GM21723 (cell line): Measurements from ENCODE around the gene USP33.
"Not testable (repeated sequence)": the region's sequence is repeated elsewhere in the genome, so short reads cannot be mapped to it uniquely, and the experiment has no call there.

ENCODE experiments used
- ATAC-seq: cut with Tn5 transposase; IDR thresholded peaks from one replicate; pipeline ENCODE4 v1.9.1; 2021; ENCODE audit warnings: mild to moderate bottlenecking, moderate library complexity; ENCODE audit not compliant: unreplicated experiment

USP33 gene

DNA sequence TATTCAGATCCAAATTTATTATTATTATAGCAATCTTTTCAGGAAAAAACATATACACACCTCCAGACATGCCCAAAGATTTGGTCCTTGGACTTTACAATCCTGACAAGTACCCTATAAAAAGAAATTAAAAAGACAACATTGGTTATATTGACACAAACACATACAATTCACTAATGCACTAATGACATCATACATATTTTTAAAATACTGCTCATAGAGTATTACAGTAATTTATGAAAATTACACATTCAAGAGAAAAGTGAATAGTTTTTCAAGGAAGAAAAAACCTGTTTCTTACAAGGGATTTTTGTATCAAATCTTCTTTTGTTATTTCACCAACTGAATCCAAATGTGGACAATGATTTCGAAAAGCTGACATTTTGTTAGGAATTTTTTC is 18.3 kb downstream of the USP33 start:
- ATAC-seq = no peak

DNA sequence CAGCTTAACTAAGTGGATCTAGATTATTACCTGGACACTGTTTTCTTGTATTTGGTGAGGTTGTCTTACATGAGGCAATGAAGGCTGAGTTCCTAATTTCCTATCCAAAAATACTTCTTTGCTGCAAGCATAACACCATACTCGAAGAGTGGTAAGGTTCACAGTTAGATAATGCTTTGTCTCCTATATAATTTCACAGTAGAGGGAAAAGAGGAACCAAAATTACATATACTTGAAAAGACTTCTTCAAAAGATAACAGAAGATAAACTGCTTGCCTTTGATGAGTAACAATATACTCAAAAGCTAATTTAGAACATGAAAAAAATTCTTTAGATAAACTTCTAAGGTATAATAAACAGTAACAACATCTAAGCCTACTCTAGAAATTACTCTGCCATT is 20.4 kb downstream of the USP33 start:
- ATAC-seq = no peak

DNA sequence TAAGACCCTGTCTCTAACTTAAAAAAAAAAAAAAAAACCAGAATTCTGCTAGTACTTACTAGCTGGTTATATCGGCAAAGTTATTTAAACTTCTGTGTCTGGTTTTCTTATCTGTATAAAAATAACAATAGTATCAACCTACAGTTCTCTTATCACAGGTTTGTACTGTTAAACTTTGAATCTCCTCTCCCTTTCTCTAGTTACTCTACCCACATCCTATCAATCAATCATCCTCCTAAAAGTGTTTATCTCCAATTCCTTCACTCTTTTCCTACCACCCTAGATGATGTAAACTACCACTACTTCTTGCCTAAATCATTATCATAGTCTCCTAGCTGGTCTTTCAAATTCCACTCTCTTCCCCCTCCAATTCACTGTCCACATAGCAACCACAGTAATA is 27.6 kb downstream of the USP33 start:
- ATAC-seq = no peak

DNA sequence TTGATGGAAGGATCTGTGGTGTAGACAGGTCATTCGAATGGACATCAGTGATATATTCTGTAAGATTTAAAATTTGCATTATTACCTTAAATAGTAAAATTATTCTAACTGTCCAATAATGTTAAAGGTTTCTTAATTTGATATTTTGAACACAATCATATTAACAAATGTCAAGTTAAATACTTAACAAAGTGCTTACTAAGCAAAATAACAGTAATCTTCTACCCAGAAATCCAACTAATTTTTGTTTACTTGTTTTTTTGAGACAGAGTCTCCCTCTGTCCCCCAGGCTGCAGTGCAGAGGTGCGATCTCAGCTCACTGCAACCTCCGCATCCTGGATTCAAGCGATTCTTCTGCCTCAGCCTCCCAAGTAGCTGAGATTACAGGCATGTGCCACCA is 33.9 kb downstream of the USP33 start:
- no peak for ATAC-seq

DNA sequence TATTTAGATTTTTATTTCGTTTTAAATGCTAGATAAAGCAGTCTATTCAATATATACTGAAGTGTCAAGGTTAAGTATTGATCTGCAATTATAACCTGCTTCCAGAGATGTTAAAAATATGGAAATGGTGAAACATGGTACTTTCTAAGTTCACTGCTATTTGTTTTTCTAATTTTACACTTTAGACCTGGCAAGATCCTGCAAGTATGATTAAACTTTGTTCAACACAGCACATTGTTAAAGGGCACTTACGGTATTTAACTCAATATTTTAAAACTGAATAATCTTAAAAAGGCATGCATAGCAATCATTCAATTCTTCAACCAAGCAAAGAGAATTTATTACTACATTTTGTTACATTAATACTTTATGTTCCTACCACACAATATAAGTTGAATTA is 41.5 kb downstream of the USP33 start:
- ATAC-seq = no peak

DNA sequence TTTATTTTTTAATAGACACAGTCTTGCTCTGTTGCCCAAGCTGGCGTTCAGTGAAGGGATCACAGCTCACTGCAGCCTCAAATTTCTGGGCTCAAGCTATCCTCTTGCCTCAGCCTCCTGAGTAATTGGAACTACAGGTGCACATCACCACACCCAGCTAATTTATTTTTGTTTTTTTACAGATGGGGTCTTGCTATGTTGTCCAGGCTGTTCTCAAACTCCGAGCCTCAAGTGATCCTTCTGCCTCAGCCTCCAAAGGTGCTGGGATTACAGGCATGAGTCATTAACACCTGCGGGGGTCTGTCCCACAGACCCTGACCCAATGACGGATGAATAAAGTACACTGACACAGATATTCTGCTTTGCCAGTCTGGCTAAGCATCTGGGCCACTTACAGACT is 43.6 kb downstream of the USP33 start:
- ATAC-seq = no peak

DNA sequence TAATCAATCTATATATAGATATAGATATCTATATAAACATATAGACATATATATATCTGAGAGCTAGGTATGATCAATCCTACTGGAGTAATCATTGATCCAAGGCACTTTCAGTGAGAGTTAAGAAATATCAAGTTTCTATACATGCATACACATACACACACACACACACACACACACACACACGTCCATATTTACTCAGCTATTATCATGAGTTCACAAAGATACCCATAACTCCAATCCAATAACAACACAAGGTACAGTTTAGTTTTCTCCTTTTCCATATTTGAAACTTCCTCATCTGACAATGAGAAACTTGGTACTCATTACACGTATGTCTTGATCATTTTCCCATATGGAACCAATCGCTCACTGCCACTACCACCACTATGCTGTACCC is 49.9 kb downstream of the USP33 start:
- ATAC-seq = no peak

DNA sequence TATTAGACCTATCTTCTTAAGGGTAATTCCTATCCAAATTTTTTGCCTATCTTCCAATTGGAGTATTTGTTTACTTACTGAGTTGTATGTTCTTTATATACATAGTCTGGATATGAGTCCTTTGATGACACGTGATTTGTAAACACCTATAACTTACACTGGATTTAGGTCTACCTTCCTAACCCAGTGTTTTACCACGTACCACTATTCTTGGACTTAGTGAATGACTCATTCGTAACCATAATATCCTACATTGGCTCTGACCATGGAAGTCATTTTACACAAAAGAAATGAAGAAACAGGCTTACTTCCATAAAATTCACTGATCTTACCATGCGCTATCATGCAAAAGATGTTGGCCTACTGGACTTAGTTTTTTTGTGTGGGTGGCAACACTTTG is 53.3 kb downstream of the USP33 start:
- ATAC-seq = no peak

DNA sequence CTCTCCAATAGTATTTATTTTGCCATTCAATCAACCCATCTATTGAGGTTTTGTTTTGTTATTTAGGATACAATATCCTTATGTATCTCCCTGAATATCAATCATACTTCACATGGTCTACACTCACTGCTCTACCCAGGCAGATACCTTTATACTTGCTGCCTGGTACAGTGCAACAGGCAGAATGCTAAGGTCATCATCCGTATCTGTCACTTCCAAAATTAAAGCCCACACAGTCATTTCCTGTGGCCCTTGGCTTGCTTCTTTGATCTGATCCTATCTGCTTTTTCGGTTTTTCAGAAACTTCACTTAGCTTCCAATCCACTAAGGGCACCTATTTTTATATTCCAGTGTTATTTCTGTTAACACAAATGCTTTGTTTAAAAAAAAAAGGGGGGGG is 54.9 kb downstream of the USP33 start:
- ATAC-seq = no peak

DNA sequence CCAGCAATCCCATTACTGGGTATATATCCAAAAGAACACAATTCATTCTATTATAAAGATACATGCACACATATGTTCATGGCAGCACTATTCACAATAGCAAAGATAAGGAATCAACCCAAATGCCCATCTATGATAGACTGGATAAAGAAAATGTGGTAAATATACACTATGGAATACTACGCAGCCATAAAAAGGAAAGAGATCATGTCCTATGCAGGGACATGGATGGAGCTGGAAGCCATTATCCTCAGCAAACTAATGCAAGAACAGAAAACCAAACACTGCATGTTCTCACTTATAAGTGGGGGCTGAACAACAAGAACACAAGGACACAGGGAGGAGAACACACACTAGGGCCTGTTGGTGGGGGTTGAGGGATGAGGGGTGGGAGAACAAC is 60.0 kb downstream of the USP33 start:
- ATAC-seq = not testable (repeated sequence)

DNA sequence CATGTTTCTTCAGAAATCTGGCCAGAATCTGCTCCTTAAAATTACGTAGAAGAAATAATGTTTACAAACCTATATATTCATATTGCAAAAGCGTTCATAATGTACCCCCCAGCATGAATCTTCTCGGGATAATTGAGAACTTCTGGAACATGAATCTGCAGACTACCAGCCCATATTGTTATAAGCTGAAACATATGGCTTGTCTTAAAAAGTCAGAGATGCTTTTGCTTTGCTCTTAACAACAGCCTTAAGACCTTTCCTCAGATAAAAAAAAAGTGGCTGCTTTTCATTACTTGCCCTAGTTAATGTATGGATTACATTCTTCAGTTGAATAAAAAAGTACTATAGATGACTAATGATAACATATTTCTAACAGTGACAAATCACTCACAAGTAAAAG is 62.2 kb downstream of the USP33 start:
- ATAC-seq = no peak

DNA sequence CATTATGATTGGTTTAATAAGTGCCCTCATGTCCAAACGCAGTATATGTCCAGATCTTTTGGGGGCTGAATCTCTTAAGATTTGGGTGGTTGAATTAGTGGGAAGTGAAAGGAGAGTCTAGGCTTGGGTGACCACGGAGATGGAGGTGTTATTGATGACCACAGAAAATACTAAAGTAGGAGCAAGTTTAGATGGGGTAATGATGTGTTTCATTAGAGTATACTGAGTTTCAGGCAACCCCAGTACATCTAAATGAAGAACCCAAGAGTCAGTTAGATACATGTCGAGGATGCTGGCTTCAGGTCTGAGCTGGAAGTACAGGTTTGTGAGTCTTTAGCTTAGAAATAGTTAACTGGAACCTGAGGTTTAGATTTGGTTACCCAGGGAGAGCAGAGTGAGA is 70.7 kb downstream of the USP33 start:
- ATAC-seq = no peak

DNA sequence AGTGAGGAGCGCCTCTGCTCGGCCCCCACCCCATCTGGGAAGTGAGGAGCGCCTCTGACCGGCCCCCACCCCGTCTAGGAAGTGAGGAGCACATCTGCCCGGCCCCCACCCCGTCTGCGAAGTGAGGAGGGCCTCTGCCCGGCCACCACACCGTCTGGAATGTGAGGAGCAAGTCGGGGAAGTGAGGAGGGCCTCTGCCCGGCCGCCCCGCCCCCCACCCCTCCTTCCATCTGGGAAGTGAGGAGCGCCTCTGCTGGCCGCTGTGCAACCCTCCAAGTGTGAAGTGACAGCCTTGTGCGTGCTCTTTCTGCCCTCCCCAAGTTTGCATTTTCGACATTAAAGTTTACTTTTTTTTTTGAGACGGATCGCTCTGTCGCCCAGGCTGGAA is 72.1 kb downstream of the USP33 start:
- no peak for ATAC-seq

DNA sequence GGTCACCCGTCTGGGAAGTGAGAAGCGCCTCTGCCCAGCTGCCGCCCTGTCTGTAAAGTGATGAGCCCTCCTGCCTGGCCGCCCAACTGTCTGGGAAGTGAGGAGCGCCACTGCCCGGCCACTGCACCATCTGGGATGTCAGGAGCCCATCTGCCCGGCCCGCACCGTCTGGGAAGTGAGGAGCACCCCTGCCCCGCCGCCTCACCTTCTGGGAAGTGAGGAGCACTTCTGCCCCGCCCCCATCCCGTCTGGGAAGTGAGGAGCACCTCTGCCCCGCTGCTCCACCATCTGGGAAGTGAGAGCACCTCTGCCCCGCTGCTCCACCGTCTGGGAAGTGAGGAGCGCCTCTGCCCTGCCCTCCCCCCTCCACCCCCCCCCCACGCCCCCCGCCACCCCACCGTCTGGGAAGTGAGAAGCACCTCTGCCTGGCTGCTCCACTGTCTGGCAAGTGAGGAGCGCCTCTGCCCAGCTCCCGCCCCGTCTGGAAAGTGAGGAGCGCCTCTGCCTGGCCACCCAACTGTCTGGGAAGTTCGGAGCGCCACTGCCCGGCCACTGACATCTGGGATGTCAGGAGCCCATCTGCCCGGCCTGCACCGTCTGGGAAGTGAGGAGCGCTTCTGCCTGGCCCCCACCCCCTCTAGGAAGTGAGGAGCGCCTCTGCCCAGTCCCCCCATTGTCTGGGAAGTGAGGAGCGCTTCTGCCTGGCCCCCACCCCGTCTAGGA is 72.7 kb downstream of the USP33 start:
- no peak for ATAC-seq

DNA sequence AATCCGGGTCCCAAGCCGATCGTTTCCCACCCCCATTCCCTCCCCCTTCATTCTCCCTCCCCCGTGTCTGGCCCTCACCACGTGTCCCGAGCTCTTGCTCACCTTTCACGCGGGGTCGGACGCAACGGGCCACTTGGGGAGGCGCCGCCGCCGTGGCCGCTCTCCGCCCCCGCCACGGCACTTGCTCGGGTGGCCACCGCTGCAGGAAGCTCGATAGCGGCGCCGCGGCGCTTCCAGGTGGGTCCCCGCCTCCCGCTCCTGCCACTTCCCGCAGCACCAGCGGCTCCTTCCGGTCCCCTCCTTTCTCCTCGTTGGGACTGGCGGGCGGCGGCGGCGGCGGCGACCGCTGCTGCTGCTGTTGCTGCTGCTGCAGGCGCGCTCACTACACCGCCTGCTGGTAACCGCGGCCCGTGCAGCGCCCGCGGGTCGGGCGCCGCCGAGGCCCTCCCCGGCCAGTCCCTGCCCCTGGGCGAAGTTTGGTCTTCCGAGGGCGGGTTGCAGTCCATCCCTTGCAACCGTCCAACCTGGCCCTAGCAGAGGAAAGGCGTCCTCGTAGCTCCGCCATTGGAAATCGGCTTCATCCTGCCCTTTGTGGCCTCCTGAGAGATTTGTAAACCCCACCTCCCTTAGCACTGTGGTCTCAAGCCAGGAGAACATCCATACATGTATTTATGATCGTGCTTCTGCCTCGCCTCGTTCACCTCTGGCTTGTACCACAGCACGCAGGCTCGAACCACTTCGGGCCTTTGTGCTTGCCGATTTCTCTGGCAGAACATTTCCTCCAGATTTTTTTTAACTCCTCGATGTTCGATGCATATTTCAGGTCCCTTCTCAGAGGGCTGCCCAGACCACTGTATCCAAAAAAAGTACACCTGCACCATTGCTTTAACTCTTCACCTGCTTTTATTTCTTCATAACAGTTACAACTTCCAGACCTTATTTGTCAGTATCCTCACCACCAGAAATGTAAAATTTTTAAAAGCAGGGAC is 76.2 kb downstream of the USP33 start:
- peak; percentile 78 for ATAC-seq

DNA sequence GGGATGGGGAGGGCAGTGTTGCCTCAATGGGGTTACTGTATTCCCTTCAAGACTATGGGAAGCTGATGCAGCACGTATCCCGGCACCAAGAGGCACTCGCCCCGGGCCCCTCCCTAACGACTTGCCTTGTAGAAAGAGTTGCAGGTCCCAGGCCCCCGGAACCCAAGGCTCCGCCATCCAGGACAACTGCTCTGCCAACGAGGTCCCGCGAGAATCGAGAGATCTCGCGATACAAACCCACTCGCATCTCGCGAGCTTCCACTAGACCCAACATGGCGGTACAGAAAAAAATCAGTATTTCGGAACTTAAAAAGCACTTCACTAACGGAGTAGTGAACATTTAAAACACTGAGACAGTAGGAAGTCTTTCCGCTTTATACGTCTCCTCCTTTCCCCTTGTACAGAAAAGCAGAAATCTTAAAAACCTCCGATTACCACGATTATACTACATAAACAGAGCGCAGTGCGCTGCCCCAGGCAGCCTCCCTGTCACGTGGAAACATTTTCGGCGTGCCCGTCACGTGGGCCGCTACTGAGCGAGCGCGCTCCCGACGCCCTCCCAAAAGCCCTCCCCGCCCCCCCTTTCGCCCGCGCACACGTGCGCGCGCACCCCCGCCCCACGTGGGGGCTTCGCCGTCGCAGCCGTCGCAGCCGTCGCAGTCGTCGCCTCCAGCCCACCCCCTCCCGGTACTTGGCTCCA is 77.0 kb downstream of the USP33 start, which contains the start of gene ZZZ3:
ZZZ3 (minus strand) TSS at position 199 of the 700 bp plus-strand sequence. CDS start 49,304 bp downstream, outside the sequence.
- ATAC-seq = peak; percentile 76

DNA sequence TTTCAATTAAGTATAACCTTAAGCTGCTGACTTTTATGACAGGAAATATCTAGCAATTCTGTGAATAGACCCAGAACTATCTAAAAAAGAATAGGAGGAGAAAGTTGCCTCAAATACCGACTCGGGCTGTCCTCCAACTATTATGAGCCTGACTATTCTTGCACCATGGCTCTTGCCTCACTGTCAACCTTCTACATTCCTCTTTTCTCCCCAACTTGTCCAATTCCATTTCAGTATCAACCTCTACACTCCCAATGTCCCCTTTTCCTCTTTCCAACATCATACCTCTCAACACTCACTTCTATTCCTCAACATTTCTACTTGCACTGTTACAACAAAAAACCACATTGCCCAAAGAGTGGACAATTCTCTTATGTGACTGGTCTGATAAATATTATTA is 79.5 kb downstream of the USP33 start:
- no peak for ATAC-seq

DNA sequence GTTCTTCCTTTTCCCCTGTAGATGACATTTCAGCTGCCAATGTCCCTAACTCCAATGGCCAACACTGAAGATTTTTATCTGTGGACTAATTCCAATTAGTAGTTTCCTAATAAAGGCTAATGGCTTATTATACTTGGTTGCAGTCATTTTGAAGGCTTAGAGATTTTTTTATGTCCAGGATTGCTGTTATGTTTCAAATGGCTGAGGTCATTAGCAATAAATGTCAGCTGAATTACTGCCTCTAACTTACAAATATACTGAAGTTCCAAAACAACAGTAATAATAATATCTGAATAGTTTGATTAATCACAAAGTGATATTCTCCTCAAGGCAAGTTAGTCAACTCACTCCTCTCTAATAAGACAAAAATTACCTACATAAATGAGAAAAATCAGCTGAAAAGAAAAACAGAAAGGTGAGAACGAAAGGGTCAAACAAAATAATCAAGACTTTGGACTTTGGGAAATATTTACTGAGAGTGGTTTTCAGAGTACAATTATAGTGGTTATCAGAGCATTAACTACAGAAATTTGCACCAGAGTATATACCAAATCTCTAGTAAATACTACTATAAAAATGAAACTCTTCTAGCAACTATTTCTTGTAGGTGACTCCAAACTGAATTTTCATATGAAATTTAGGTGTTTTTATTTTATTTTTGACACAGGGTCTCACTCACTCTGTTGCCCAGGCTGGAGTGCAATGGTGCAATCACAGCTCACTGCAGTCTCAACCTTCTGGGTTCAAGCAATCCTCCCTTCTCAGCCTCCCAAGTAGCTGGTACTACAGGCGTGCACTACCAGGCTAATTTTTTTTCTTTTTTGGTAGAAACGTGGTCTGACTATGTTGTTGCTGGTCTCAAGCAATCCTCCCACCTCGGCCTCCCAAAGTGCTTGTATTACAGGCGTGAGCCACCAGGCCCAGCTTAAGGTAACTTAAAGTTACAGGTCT is 80.7 kb downstream of the USP33 start:
- ATAC-seq = no peak

DNA sequence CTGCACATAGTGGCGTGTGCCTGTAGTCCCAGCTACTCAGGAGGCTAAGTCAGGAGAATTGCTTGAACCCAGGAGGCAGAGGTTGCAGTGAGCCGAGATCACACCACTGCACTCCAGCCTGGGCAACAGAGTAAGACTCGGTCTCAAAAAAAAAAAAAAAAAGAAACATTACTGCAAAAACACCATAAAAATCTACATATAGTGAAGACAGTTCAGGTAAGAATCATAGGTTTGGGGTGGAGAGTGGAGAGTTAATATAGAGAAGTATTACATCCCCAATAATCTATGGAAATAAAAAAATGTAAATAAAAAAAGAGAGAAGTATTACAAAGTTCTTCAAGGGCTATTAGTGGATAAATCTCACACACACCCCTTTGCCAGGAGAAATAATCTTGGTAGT is 84.8 kb downstream of the USP33 start:
- not testable (repeated sequence) for ATAC-seq

DNA sequence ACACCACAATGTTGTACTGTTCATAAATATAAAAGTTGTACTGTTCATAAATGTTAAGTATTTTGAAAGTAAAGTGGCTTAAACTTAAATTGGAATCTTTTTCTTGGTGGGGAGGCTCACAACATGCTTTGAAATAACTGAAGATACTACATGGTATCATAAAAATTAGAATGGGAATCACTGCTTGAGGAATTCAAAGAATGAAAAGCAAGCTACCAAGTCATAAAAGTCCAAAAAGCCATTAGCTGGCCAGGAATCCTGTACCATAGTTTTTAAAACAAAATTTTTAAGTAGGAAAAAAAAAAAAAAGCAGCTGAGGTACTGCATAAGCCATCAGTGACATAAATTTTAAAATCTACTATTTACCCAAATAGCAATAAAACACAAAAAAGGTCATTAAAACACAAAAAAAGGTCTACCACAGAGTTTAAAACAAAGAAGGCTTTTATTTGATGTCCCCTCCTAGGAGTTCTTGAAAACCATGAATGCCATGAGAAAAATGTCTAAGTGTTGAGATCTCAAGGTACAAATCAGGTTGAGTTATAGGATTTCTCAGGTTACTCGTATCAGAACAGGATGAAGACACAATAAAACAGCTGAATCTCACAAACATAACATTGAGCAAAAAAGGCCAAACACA is 85.8 kb downstream of the USP33 start:
- ATAC-seq = no peak
